Measurements from ENCODE around the gene TLE5.
A peak's percentile ranks its signal among the peaks of the same experiment; 100 is the strongest.

TLE5 gene

GRCh38 chr19:3062165-3063105 is at the start of gene TLE5:
Gene TLE5 (minus strand): TSS chr19:3062495. CDS start chr19:3062200, 295 bp downstream.
- peak; percentile 83 to 85 for DNase-seq

GRCh38 chr19:3111586-3112247 is 49.4 kb upstream of the TLE5 start:
- DNase-seq, result no peak

GRCh38 chr19:3110126-3110825 is 48.0 kb upstream of the TLE5 start:
- DNase-seq, result peak in 1 of 2 donors; percentile 10

GRCh38 chr19:3109491-3109890 is 47.2 kb upstream of the TLE5 start:
- DNase-seq, result no peak

GRCh38 chr19:3108775-3109174 is 46.5 kb upstream of the TLE5 start:
- DNase-seq, result peak; percentile 70 to 74

- no peak for DNase-seq
These were observed 45.4 kb upstream of the TLE5 start for GRCh38 chr19:3107658-3108057.

- no peak for DNase-seq
These were observed 44.3 kb upstream of the TLE5 start for GRCh38 chr19:3106509-3107141.

GRCh38 chr19:3105641-3106508 is 43.6 kb upstream of the TLE5 start:
- no peak for DNase-seq

- no peak for DNase-seq
These were observed 42.4 kb upstream of the TLE5 start for GRCh38 chr19:3104708-3104983.

GRCh38 chr19:3102239-3103140 is 40.2 kb upstream of the TLE5 start:
- DNase-seq, result no peak

- no peak for DNase-seq
These were observed 38.7 kb upstream of the TLE5 start for GRCh38 chr19:3100747-3101730.

- no peak for DNase-seq
These were observed 38.0 kb upstream of the TLE5 start for GRCh38 chr19:3100331-3100730.

- no peak for DNase-seq
These were observed 37.3 kb upstream of the TLE5 start for GRCh38 chr19:3099347-3100145.

GRCh38 chr19:3098515-3099346 is 36.4 kb upstream of the TLE5 start:
- peak; percentile 38 to 40 for DNase-seq

GRCh38 chr19:3098141-3098514 is 35.8 kb upstream of the TLE5 start:
- no peak for DNase-seq

- DNase-seq, result no peak
These were observed 35.2 kb upstream of the TLE5 start for GRCh38 chr19:3097442-3097871.

- no peak for DNase-seq
These were observed 34.6 kb upstream of the TLE5 start for GRCh38 chr19:3096902-3097326.

Measured in CD4-positive, alpha-beta T cell treated with Interleukin-1 beta for 1 hour (primary cell).